Activated CD4-positive, CD25-positive, alpha-beta regulatory T cell treated with anti-CD3 and anti-CD28 coated beads, Interleukin-2, amount 50 U/mL, for 72 hours (primary cell): ENCODE results near the gene ZBTB44.
"Not testable (repeated sequence)": the region's sequence is repeated elsewhere in the genome, so short reads cannot be mapped to it uniquely, and the experiment has no call there.

ENCODE experiments used
- DNase-seq: peaks from one replicate; pipeline ENCODE4 v3.0.0; 2021

Gene ZBTB44

GRCh38 chr11:130194241-130195023 lies 120.3 kb downstream of the ZBTB44 start:
- no peak for DNase-seq

- not testable (repeated sequence) for DNase-seq
Observed at GRCh38 chr11:130193551-130193950, 121.2 kb downstream of the ZBTB44 start.

GRCh38 chr11:130192845-130193267 lies 121.9 kb downstream of the ZBTB44 start:
- DNase-seq: no peak

GRCh38 chr11:130191896-130192295 lies 122.8 kb downstream of the ZBTB44 start:
- DNase-seq: no peak

- DNase-seq: no peak
Observed at GRCh38 chr11:130190371-130190881, 124.3 kb downstream of the ZBTB44 start.

GRCh38 chr11:130189492-130190210 lies 125.1 kb downstream of the ZBTB44 start:
- DNase-seq: no peak

GRCh38 chr11:130188585-130189347 lies 126.0 kb downstream of the ZBTB44 start:
- DNase-seq: no peak

- no peak for DNase-seq
Observed at GRCh38 chr11:130188047-130188446, 126.7 kb downstream of the ZBTB44 start.

- no peak for DNase-seq
Observed at GRCh38 chr11:130187096-130187495, 127.6 kb downstream of the ZBTB44 start.

GRCh38 chr11:130183878-130184610 lies 130.7 kb downstream of the ZBTB44 start:
- no peak for DNase-seq

GRCh38 chr11:130181295-130182272 lies 133.1 kb downstream of the ZBTB44 start:
- DNase-seq: no peak

- no peak for DNase-seq
Observed at GRCh38 chr11:130180896-130181294, 133.8 kb downstream of the ZBTB44 start.

GRCh38 chr11:130180491-130180890 lies 134.2 kb downstream of the ZBTB44 start:
- no peak for DNase-seq

- DNase-seq: no peak
Observed at GRCh38 chr11:130179396-130180306, 135.1 kb downstream of the ZBTB44 start.

GRCh38 chr11:130178441-130179339 lies 136.0 kb downstream of the ZBTB44 start:
- DNase-seq: no peak

- no peak for DNase-seq
Observed at GRCh38 chr11:130177782-130178181, 136.9 kb downstream of the ZBTB44 start.
